Head of caudate nucleus (tissue), 42 donors: ENCODE results near the gene ATP8A1.

Experiments
- DNase-seq, 42 donors: peaks; one replicate each; pipeline versions ENCODE4 v3.0.0 to v3.0.0-alpha.2; 2020 to 2021; ENCODE audit warnings: mixed read lengths in 7 of 42
- intact Hi-C: fragments of 100-400 bp; cut with DNase I; formaldehyde crosslinking; loops from one replicate; pipeline ENCODE4 v1.15.0; 2022

The ATP8A1 gene

GRCh38 chr4:42633605-42634388, 23.1 kb downstream of the ATP8A1 start:
- intact Hi-C loops: no loop called here
- DNase-seq: no peak

- intact Hi-C loops: no loop called here
- DNase-seq: no peak
Observed at GRCh38 chr4:42632653-42633382, 24.1 kb downstream of the ATP8A1 start.

DNA sequence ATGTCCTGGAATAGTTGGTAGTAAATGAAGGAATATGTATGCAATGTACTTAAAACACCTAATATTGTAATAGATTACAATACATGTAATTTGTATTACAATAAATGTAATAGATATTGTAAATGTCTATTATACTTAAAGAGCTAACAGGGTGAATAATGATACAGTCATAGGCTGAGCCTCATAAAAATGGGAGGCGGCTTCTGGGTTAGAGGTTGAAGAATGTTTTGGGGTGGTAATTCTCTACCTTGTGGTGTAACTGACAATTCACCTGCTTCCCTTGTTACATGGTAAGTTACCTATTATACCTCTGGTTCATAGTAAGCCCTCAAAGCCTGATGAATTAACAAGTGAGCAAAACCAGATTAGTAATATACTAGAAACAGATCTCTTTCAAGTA, 26.0 kb downstream of the ATP8A1 start:
- DNase-seq: no peak
- intact Hi-C loops: no loop called here

GRCh38 chr4:42628740-42629139, 28.2 kb downstream of the ATP8A1 start:
- no peak for DNase-seq
- intact Hi-C loops: no loop called here

- intact Hi-C loops: no loop called here
- peak; percentile 19 to 89 (median 71) for DNase-seq
Observed at GRCh38 chr4:42627885-42628646, 28.8 kb downstream of the ATP8A1 start.

DNA sequence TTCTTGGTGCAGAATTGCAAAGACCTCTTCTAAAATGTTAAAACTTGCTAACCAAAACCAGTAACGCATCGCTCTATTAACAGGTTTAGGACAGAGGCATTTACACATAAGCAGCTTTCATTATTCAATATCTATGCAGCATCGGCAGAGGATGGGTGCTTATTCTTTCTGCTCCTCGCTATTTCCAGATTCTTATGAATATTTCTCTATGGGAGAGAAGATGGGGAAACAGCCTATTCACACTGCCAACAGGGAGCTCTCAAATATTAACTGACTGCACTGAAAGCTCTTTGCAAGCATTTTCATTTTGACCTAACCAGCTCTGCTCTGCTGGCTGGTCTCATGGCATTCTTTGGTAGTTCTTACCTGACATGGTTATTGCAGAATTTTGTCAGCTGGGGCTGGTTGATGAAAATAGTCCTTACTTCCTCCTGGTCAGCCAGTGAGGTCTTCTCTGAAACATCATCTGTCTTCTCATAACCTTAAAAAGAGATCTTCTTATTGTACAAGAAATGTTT, 30.2 kb downstream of the ATP8A1 start:
- intact Hi-C loops: no loop called here
- no peak for DNase-seq

DNA sequence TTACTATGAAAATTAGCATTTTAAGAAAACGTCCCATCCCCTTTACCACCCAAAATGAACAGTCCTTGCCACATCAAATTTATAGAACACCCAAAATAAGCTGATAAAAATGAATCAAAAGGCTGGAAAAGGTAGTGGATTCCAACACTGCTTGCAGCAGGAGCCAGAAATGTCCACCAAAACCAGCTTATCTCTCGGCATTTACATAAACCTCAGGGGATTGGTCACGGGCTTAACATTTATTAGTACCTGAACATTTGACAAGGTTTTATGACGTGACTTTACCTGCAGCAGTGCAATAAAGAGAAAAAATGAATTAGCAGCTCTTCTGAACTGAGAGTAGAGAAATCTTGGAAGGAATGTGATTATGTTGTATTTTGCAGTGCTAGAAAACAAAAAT, 31.6 kb downstream of the ATP8A1 start:
- DNase-seq: no peak
- intact Hi-C loops: no loop called here

DNA sequence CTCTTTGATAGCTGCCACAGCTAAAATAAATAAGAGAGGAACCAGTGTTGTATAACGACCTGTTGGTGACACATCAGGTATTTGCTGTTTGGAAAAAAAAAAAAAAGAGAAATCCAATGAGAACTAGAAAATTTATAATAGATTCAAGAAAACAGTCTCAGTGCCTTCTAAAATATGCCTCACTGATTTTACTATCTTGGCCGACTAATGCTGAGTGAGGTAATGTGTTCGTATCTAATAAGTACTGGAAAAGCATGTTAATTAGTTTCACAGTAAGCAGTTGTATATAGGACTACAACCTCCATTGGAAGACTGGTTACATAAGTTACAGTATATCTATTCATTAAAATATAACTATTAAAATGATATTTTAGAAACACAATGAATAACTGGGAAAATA, 32.4 kb downstream of the ATP8A1 start:
- intact Hi-C loops: no loop called here
- DNase-seq: no peak

GRCh38 chr4:42618023-42618422, 38.9 kb downstream of the ATP8A1 start:
- DNase-seq: no peak

DNA sequence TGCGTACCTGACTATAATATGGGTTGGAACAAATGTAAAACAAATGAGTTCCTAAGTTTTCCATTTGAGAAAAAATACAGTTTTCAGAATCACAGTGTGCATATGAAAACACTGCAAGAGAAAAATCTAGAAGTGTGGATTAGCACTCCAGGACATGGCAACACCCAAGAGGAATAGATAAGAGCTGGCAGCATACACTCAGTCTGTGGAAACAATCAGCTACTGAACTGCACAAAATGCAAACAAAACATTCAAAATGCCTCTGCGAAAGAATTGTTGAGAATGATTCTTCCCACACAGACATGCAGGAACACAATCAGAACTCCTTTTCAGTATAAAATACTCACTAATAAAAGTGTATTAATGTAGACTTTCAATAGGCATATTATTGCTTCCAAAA, 39.9 kb downstream of the ATP8A1 start:
- intact Hi-C loops: no loop called here
- DNase-seq: peak in 4 of 42 donors; percentile 16 to 66 (median 44)

More at GRCh38 chr4:42618023-42618422, 38.9 kb downstream of the ATP8A1 start:
- intact Hi-C loops: no loop called here

GRCh38 chr4:42616572-42616971, 40.3 kb downstream of the ATP8A1 start:
- no peak for DNase-seq
- intact Hi-C loops: no loop called here

GRCh38 chr4:42615131-42615763, 41.7 kb downstream of the ATP8A1 start:
- intact Hi-C loops: no loop called here
- DNase-seq: no peak

DNA sequence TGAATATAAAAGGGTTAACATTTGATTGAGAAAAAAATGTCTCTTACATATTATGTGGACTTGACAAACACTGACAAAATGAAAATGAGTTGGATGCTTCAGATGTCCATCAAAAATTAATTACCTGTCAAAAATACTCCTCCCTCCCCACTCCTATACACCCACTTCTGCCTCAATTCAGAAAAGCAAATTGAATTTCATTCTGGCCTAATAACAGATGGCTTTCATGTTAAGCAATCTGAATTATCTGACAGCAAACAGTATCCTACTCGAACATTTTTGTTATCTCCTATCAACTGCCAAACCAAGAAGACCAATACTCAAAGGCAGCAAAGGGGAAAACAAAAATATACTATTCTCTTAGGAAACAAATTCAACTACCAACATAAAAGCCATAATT, 44.0 kb downstream of the ATP8A1 start:
- intact Hi-C loops: no loop called here
- DNase-seq: no peak

GRCh38 chr4:42610941-42611340, 46.0 kb downstream of the ATP8A1 start:
- no peak for DNase-seq
- intact Hi-C loops: no loop called here

- DNase-seq: no peak
- intact Hi-C loops: no loop called here
Observed at GRCh38 chr4:42609051-42609450, 47.9 kb downstream of the ATP8A1 start.

DNA sequence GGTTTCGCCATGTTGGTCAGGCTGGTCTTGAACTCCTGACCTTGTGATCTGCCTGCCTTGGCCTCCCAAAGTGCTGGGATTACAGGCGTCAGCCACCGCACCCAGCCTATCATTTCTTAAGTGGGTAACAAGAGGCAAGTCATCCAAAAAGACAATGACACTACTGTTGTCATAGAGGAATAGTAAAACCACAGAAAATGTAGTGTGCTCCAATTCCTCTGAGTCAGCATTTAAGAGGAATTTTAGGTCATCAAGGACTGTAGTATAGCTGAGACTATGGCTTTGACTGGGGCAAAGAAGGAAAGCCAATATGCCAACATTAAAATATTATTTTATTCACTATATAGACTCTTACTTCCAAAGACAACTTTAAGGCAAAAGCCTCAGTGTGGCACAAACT, 48.4 kb downstream of the ATP8A1 start:
- intact Hi-C loops: no loop called here
- DNase-seq: no peak

DNA sequence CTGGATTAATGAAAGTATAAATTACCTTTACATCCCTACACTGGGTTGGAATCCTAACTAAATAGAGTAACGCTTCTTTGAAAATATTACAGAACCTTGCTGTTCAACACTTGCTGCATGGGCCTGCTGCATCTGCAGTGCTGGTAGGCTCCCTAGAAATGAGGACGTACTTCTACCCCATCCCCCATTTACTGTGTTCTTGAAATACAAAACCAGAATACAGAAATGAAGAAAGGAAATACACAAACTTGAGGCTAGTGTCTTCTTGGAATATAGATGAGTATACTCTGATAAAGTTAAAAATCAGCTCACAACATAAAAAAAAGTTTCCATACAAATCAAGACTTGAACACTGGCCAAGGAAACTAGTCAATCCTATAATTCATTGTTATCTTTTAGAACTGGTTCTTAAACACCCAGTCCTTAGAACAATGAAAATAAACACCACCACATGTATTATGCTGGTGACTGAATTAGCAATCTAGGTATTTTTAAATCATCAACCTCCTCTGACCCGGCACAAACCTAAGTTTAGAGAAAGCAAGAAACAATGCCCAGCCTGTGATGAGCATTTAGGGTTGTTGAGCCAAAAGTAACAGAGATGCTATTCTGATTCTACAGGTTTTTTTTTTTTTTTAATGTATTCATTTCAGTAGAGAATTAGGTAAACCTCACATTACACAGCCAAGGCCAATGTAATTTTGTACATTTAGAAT, 49.7 kb downstream of the ATP8A1 start:
- intact Hi-C loops: no loop called here
- DNase-seq: no peak

DNA sequence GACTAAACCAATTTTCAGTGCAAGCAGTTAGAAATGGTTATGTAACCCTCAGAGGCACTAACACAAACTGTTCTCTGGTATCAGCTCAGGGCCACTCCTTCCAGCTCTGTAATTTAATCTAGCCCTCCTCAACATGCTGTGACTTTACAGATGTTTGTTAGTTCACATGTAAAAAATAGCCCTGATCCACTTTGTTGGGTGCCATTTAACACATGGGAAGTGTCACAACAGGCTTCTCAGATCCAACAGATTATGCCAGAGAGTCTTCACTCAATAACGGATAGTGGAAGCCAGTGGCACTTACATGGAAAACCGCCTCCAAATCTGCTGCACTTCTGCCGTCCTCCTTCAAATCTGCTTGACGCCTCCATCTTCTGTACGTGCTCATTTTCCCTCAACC, 51.6 kb downstream of the ATP8A1 start:
- DNase-seq: peak in 10 of 42 donors; percentile 5 to 66 (median 36)
- intact Hi-C loops: no loop called here

DNA sequence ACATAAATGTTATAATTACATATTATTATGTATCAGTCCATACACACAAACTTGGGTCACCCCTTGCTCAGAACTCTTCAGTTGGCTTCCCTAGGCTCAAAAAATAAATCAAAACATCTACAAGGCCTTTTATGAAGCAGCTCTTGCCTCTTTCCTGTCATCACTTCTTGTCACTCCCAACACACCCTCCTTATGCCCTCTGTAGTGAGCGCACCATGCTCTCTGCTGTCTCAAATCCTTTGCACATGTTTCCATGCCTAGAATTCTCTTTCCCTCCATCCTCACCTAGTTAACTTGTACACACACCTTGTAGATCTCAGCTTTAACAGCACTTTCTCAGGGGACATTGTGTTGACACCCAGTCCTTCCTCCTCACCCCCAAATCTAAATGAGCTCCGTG, 53.0 kb downstream of the ATP8A1 start:
- no peak for DNase-seq
- intact Hi-C loops: no loop called here
